Endodermal cell (in vitro differentiated cells): ENCODE results near the gene ACP6. TPM values are rescaled to one million over a fixed set of nuclear protein-coding genes. Genes with fewer than 3 reads are reported as not detected.
A peak's percentile ranks its signal among the peaks of the same experiment; 100 is the strongest.

Source experiments
- DNase-seq: peaks from one replicate; pipeline ENCODE4 v3.0.0-alpha.2; 2017
- H3K27ac ChIP-seq: 2 replicates; pipeline ENCODE4 v1.5.1; 2013; ENCODE audit warnings: mild to moderate bottlenecking, low read depth, low read length, moderate library complexity
- H3K27me3 ChIP-seq: 2 replicates; pipeline ENCODE4 v1.6.1; 2013; ENCODE audit warnings: mild to moderate bottlenecking, low read length, moderate library complexity; ENCODE audit not compliant: insufficient read depth, control insufficient read depth, poor library complexity, severe bottlenecking
- H3K36me3 ChIP-seq: 2 replicates; pipeline ENCODE4 v1.7.0; 2013; ENCODE audit warnings: mild to moderate bottlenecking, low read length, moderate library complexity; ENCODE audit not compliant: control insufficient read depth, insufficient read depth
- H3K4me1 ChIP-seq: one replicate; pipeline ENCODE4 v1.7.0; 2013; ENCODE audit warnings: low read length; ENCODE audit not compliant: control insufficient read depth, insufficient read depth
- H3K4me3 ChIP-seq: 2 replicates; pipeline ENCODE4 v1.5.1; 2013; ENCODE audit warnings: mild to moderate bottlenecking, low read length, moderate library complexity
- H3K9ac ChIP-seq: 2 replicates; pipeline ENCODE4 v1.6.1; 2013; ENCODE audit warnings: mild to moderate bottlenecking, low read length, moderate library complexity; ENCODE audit not compliant: poor library complexity, severe bottlenecking; ENCODE audit errors: extremely low read depth
- H3K9me3 ChIP-seq: 2 replicates; pipeline ENCODE4 v1.6.1; 2013; ENCODE audit warnings: mild to moderate bottlenecking, low read length, moderate library complexity; ENCODE audit not compliant: control insufficient read depth
- H3K27ac Mint-ChIP-seq: 2 replicates; pipeline ENCODE4 v1.8.0; 2020; ENCODE audit warnings: mixed read lengths
- H3K27me3 Mint-ChIP-seq: 2 replicates; pipeline ENCODE4 v1.8.0; 2021; ENCODE audit warnings: mild to moderate bottlenecking, mixed read lengths; ENCODE audit not compliant: insufficient read depth
- H3K36me3 Mint-ChIP-seq: 2 replicates; pipeline ENCODE4 v1.8.0; 2020; ENCODE audit warnings: low read depth, mixed read lengths
- H3K4me1 Mint-ChIP-seq: 2 replicates; pipeline ENCODE4 v1.8.0; 2020; ENCODE audit warnings: mixed read lengths
- H3K4me3 Mint-ChIP-seq: 2 replicates; pipeline ENCODE4 v1.8.0; 2020; ENCODE audit warnings: mild to moderate bottlenecking, moderate library complexity, mixed read lengths
- H3K9me3 Mint-ChIP-seq: 2 replicates; pipeline ENCODE4 v1.8.0; 2020; ENCODE audit warnings: mild to moderate bottlenecking, mixed read lengths
- WGBS, 2 experiments: methylation state at CpG; one replicate each; pipeline versions ENCODE4 v1.1.5 to v1.1.7; 2013; ENCODE audit warnings: missing lambda C conversion rate in 2 of 2, mixed read lengths in 1 of 2; ENCODE audit not compliant: insufficient coverage in 1 of 2, insufficient read length in 1 of 2; 5-methylcytosine and 5-hydroxymethylcytosine counted together
- total RNA-seq, 2 donors: library from RNA; stranded (reverse); fragmentation: NEBNext Ultra II Directional in 1 of 2; extraction: Animal tissue kit (Norgen Biotek cat#: 25700) in 1 of 2; gene quantifications; 2 replicates in 1 of 2; 3 replicates in 1 of 2; pipeline ENCODE4 v1.2.1, GENCODE V29; 2021
- TF ChIP-seq, protein P1 (sequence below): fragments of 200-600 bp; sonication (generic); conservative IDR thresholded peaks from 2 replicates; pipeline ENCODE4 v1.5.0; 2021; ENCODE audit warnings: antibody characterized with exemption, mild to moderate bottlenecking

Gene ACP6
- total RNA-seq, 2 donors from 2014 or later, result 15.2 to 17.9 TPM

DNA sequence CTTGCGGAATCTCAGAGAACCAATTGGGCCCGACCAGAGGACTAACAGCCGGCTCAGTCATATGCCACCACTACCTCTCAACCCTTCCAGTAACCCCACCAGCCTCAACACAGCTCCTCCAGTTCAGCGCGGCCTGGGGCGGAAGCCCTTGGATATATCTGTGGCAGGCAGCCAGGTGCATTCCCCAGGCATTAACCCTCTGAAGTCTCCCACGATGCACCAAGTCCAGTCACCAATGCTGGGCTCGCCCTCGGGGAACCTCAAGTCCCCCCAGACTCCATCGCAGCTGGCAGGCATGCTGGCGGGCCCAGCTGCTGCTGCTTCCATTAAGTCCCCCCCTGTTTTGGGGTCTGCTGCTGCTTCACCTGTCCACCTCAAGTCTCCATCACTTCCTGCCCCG is 49.8 kb downstream of the ACP6 start:
- Histone ChIP-seq H3K36me3 (peaks cover 69% of the 10 kb centered on the region), H3K9me3 (no peaks in the 10 kb centered on the region), H3K27ac (no peak overlapping the region), H3K4me1 (no peaks in the 10 kb centered on the region), H3K4me3 (no peak overlapping the region), H3K9ac (no peak overlapping the region), H3K27me3 (no peaks in the 10 kb centered on the region)
- no peak for DNase-seq
- H3K4me3 Mint-ChIP-seq, result no peak overlapping the region
- no peak overlapping the region for H3K27ac Mint-ChIP-seq
- no peaks in the 10 kb centered on the region for H3K9me3 Mint-ChIP-seq
- H3K4me1 Mint-ChIP-seq, result peaks cover 7% of the 10 kb centered on the region
- peaks cover 83% of the 10 kb centered on the region for H3K36me3 Mint-ChIP-seq
- TF ChIP-seq, protein P1, sequence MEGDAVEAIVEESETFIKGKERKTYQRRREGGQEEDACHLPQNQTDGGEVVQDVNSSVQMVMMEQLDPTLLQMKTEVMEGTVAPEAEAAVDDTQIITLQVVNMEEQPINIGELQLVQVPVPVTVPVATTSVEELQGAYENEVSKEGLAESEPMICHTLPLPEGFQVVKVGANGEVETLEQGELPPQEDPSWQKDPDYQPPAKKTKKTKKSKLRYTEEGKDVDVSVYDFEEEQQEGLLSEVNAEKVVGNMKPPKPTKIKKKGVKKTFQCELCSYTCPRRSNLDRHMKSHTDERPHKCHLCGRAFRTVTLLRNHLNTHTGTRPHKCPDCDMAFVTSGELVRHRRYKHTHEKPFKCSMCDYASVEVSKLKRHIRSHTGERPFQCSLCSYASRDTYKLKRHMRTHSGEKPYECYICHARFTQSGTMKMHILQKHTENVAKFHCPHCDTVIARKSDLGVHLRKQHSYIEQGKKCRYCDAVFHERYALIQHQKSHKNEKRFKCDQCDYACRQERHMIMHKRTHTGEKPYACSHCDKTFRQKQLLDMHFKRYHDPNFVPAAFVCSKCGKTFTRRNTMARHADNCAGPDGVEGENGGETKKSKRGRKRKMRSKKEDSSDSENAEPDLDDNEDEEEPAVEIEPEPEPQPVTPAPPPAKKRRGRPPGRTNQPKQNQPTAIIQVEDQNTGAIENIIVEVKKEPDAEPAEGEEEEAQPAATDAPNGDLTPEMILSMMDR, result no peak
- H3K27me3 Mint-ChIP-seq, result no peaks in the 10 kb centered on the region
- WGBS, 2 experiments, result 92 to 95% methylated on average over 7 to 12 of the region's 12 CpGs

DNA sequence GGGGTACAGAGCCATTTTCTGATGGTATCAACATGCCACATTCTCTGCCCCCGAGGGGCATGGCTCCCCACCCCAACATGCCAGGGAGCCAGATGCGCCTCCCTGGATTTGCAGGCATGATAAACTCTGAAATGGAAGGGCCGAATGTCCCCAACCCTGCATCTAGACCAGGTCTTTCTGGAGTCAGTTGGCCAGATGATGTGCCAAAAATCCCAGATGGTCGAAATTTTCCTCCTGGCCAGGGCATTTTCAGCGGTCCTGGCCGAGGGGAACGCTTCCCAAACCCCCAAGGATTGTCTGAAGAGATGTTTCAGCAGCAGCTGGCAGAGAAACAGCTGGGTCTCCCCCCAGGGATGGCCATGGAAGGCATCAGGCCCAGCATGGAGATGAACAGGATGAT is 50.6 kb downstream of the ACP6 start:
- Histone ChIP-seq H3K27me3 (no peaks in the 10 kb centered on the region), H3K36me3 (peaks cover 77% of the 10 kb centered on the region), H3K9ac (no peak overlapping the region), H3K9me3 (no peaks in the 10 kb centered on the region), H3K4me1 (no peaks in the 10 kb centered on the region), H3K4me3 (no peak overlapping the region), H3K27ac (no peak overlapping the region)
- H3K27ac Mint-ChIP-seq, result no peak overlapping the region
- no peak for DNase-seq
- H3K4me1 Mint-ChIP-seq, result peaks cover 2% of the 10 kb centered on the region
- H3K9me3 Mint-ChIP-seq, result no peaks in the 10 kb centered on the region
- no peaks in the 10 kb centered on the region for H3K27me3 Mint-ChIP-seq
- 94 to 95% methylated on average over 5 to 7 of the region's 7 CpGs for WGBS, 2 experiments
- H3K4me3 Mint-ChIP-seq, result no peak overlapping the region
- peaks cover 83% of the 10 kb centered on the region for H3K36me3 Mint-ChIP-seq
- TF ChIP-seq, protein P1, result no peak

DNA sequence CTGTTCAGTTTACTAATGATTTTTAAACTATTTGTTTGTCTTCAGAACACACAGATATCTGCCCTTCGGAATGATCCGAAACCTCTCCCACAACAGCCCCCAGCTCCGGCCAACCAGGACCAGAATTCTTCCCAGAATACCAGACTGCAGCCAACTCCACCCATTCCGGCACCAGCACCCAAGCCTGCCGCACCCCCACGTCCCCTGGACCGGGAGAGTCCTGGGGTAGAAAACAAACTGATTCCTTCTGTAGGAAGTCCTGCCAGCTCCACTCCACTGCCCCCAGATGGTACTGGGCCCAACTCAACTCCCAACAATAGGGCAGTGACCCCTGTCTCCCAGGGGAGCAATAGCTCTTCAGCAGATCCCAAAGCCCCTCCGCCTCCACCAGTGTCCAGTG is 51.6 kb downstream of the ACP6 start:
- no peaks in the 10 kb centered on the region for H3K9me3 ChIP-seq
- TF ChIP-seq, protein P1, result no peak
- H3K27me3 Mint-ChIP-seq, result no peaks in the 10 kb centered on the region
- H3K4me1 Mint-ChIP-seq, result no peaks in the 10 kb centered on the region
- H3K4me1 ChIP-seq, result no peaks in the 10 kb centered on the region
- peak overlapping the region; percentile 53 for H3K27ac Mint-ChIP-seq
- 95 to 100% methylated on average over 2 to 8 of the region's 8 CpGs for WGBS, 2 experiments
- DNase-seq, result no peak
- no peak overlapping the region for H3K9ac ChIP-seq
- no peak overlapping the region for H3K4me3 ChIP-seq
- no peak overlapping the region for H3K27ac ChIP-seq
- H3K36me3 Mint-ChIP-seq, result peaks cover 84% of the 10 kb centered on the region
- peaks cover 83% of the 10 kb centered on the region for H3K36me3 ChIP-seq
- H3K4me3 Mint-ChIP-seq, result no peak overlapping the region
- no peaks in the 10 kb centered on the region for H3K27me3 ChIP-seq
- H3K9me3 Mint-ChIP-seq, result no peaks in the 10 kb centered on the region
